HG03520 (cell line): ENCODE data around the gene UNC80.
"Not testable (repeated sequence)": the region's sequence is repeated elsewhere in the genome, so short reads cannot be mapped to it uniquely, and the experiment has no call there.

Experiments used
- ATAC-seq: cut with Tn5 transposase; IDR thresholded peaks from one replicate; pipeline ENCODE4 v1.9.1; 2021; ENCODE audit warnings: mild to moderate bottlenecking, moderate library complexity; ENCODE audit not compliant: unreplicated experiment

Gene UNC80

GRCh38 chr2:209771474-209772289 lies at the start of gene UNC80:
Gene UNC80, plus strand, starts transcription at chr2:209771832. Its CDS starts 241 bp downstream, at chr2:209772073.
- ATAC-seq: no peak

GRCh38 chr2:209726311-209726710 lies 45.3 kb upstream of the UNC80 start:
- no peak for ATAC-seq

GRCh38 chr2:209727077-209727476 lies 44.6 kb upstream of the UNC80 start:
- ATAC-seq: no peak

- ATAC-seq: no peak
Measured at GRCh38 chr2:209734805-209735204, 36.8 kb upstream of the UNC80 start.

GRCh38 chr2:209741953-209742352 lies 29.7 kb upstream of the UNC80 start:
- ATAC-seq: no peak

GRCh38 chr2:209753020-209753419 lies 18.6 kb upstream of the UNC80 start:
- no peak for ATAC-seq

- no peak for ATAC-seq
Measured at GRCh38 chr2:209757163-209757562, 14.5 kb upstream of the UNC80 start.

- no peak for ATAC-seq
Measured at GRCh38 chr2:209761566-209761965, 10.1 kb upstream of the UNC80 start.

- ATAC-seq: no peak
Measured at GRCh38 chr2:209762563-209762962, 9.1 kb upstream of the UNC80 start.

GRCh38 chr2:209763106-209763505 lies 8.5 kb upstream of the UNC80 start:
- ATAC-seq: no peak

GRCh38 chr2:209766613-209767012 lies 5.0 kb upstream of the UNC80 start:
- no peak for ATAC-seq

GRCh38 chr2:209767316-209767715 lies 4.3 kb upstream of the UNC80 start:
- ATAC-seq: no peak

- ATAC-seq: no peak
Measured at GRCh38 chr2:209768557-209768956, 3.1 kb upstream of the UNC80 start.

GRCh38 chr2:209772290-209772685 lies 656 bp downstream of the UNC80 start:
- ATAC-seq: no peak

GRCh38 chr2:209773377-209773776 lies 1.7 kb downstream of the UNC80 start:
- no peak for ATAC-seq

- ATAC-seq: no peak
Measured at GRCh38 chr2:209787416-209787815, 15.8 kb downstream of the UNC80 start.

- ATAC-seq: no peak
Measured at GRCh38 chr2:209788925-209789324, 17.3 kb downstream of the UNC80 start.

GRCh38 chr2:209790066-209790728 lies 18.6 kb downstream of the UNC80 start:
- ATAC-seq: no peak

- no peak for ATAC-seq
Measured at GRCh38 chr2:209791151-209791550, 19.5 kb downstream of the UNC80 start.

- not testable (repeated sequence) for ATAC-seq
Measured at GRCh38 chr2:209795425-209795824, 23.8 kb downstream of the UNC80 start.

GRCh38 chr2:209805351-209805750 lies 33.7 kb downstream of the UNC80 start:
- ATAC-seq: no peak

- no peak for ATAC-seq
Measured at GRCh38 chr2:209806318-209806717, 34.7 kb downstream of the UNC80 start.
